Tibial artery (tissue), 4 donors: ENCODE data around the gene EPHA5.

Experiments
- DNase-seq, 2 donors: peaks; one replicate each; pipeline ENCODE4 v3.0.0-alpha.2; 2019
- H3K27ac ChIP-seq, 2 donors: fragments of 200-600 bp; sonication (generic) in 1 of 2; 1 replicate in 1 of 2; 2 replicates in 1 of 2; pipeline ENCODE4 v1.5.1; 2018 to 2019; ENCODE audit warnings: mild to moderate bottlenecking in 1 of 2
- H3K27me3 ChIP-seq, 2 donors: fragments of 200-600 bp; sonication (generic) in 1 of 2; one replicate each; pipeline versions ENCODE4 v1.5.1 to v1.6.0; 2016 to 2019
- H3K36me3 ChIP-seq, 3 donors: fragments of 200-600 bp; sonication (generic) in 2 of 3; one replicate each; pipeline ENCODE4 v1.5.1; 2016 to 2019; ENCODE audit warnings: mild to moderate bottlenecking in 2 of 3
- H3K4me1 ChIP-seq, 4 donors: fragments of 200-600 bp; sonication (generic) in 2 of 4; 1 replicate in 3 of 4; 2 replicates in 1 of 4; pipeline ENCODE4 v1.5.1; 2016 to 2019
- H3K4me3 ChIP-seq, 2 donors: fragments of 200-600 bp; sonication (generic) in 1 of 2; 1 replicate in 1 of 2; 2 replicates in 1 of 2; pipeline ENCODE4 v1.5.1; 2018 to 2019; ENCODE audit warnings: mild to moderate bottlenecking in 2 of 2
- H3K9me3 ChIP-seq, 3 donors: fragments of 200-600 bp; sonication (generic) in 1 of 3; one replicate each; pipeline ENCODE4 v1.5.1; 2016 to 2019
- intact Hi-C: fragments of 100-400 bp; cut with DNase I; formaldehyde crosslinking; loops from one replicate; pipeline ENCODE4 v1.15.0; 2023; ENCODE audit warnings: low total_unique reads
- TF ChIP-seq, protein P1 (sequence below), 2 experiments: fragments of 200-600 bp in 1 of 2; fragments of 450-650 bp in 1 of 2; IDR thresholded peaks; one replicate each; pipeline ENCODE4 v1.5.1; 2017 to 2019; ENCODE audit warnings: antibody characterized with exemption in 2 of 2, mild to moderate bottlenecking in 1 of 2, moderate library complexity in 1 of 2

The EPHA5 gene

DNA sequence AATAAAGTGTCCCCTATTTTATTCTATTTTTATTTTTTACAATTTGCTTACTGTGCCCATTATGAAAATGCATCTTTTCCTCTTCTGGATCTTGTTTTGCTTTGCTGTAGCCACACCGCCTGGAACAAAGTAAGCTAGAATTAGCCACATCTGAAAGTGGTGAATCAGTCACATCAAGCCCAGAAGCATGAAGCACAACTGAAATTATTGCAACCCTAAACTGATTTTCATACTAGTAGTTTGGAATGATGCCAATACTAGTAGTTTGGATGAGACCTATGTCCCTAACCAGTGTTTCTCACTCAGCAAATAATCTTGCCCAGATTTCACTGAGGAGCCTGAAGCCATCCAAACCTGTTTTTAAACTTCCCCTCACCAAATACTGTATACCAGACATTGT, 303.0 kb downstream of the EPHA5 start:
- intact Hi-C loops: no loop called here

DNA sequence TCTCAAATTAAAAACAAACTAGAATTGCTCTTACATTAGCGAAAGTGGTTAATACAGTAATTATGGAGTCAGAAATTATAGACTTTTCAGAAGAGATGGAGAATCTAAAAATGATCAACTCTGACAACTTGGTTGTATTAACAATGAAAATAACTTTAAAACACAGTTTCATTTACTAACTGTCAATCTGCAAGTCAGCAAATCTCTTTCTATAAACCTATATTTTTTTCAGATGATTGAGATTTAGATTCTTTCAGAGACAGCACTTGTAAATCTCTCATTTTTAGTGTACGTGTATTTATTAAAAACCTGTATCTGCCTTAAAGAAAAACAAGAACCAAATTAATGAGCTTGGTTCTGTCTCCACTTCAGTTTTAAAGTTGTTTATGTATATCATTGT, 311.4 kb downstream of the EPHA5 start:
- intact Hi-C loops: no loop called here
- TF ChIP-seq, protein P1, sequence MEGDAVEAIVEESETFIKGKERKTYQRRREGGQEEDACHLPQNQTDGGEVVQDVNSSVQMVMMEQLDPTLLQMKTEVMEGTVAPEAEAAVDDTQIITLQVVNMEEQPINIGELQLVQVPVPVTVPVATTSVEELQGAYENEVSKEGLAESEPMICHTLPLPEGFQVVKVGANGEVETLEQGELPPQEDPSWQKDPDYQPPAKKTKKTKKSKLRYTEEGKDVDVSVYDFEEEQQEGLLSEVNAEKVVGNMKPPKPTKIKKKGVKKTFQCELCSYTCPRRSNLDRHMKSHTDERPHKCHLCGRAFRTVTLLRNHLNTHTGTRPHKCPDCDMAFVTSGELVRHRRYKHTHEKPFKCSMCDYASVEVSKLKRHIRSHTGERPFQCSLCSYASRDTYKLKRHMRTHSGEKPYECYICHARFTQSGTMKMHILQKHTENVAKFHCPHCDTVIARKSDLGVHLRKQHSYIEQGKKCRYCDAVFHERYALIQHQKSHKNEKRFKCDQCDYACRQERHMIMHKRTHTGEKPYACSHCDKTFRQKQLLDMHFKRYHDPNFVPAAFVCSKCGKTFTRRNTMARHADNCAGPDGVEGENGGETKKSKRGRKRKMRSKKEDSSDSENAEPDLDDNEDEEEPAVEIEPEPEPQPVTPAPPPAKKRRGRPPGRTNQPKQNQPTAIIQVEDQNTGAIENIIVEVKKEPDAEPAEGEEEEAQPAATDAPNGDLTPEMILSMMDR (IDR thresholded peaks at IDR 0.05): no peak
- DNase-seq: no peak

More for the DNA sequence above, 303.0 kb downstream of the EPHA5 start:
- Histone ChIP-seq H3K9me3 (no peaks in the 10 kb centered on the region), H3K4me1 (no peaks in the 10 kb centered on the region), H3K4me3 (no peak overlapping the region), H3K36me3 (no peaks in the 10 kb centered on the region), H3K27me3 (no peaks in the 10 kb centered on the region), H3K27ac (no peak overlapping the region)
- no peak for DNase-seq
- TF ChIP-seq, protein P1 (IDR thresholded peaks at IDR 0.05): no peak

DNA sequence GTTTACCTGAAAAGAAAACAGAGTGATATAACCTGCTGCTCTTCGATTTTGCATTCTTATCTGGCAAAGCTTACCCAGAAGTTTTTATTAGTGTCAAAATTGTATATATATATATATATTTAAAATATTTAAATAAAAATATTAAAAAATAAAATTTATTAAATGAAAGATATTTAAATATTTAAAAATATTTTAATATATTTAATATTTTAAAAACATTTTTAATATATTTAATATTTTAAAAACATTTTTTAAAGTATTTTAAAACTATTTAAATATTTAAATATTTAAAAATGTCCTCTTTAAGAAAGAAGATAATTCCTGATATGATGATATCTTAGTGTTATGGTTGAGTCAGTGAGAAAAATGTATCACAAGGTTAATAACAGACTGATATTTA, 317.2 kb downstream of the EPHA5 start:
- H3K4me1 ChIP-seq: no peaks in the 10 kb centered on the region
- no peaks in the 10 kb centered on the region for H3K27me3 ChIP-seq
- no peak overlapping the region for H3K4me3 ChIP-seq
- intact Hi-C loops: no loop called here
- no peak overlapping the region for H3K27ac ChIP-seq
- DNase-seq: no peak
- no peaks in the 10 kb centered on the region for H3K36me3 ChIP-seq
- TF ChIP-seq, protein P1 (IDR thresholded peaks at IDR 0.05): no peak
- H3K9me3 ChIP-seq: no peaks in the 10 kb centered on the region

More for the DNA sequence above, 311.4 kb downstream of the EPHA5 start:
- no peaks in the 10 kb centered on the region for H3K27me3 ChIP-seq
- H3K27ac ChIP-seq: no peak overlapping the region
- H3K4me3 ChIP-seq: no peak overlapping the region
- no peaks in the 10 kb centered on the region for H3K36me3 ChIP-seq
- no peaks in the 10 kb centered on the region for H3K4me1 ChIP-seq
- no peaks in the 10 kb centered on the region for H3K9me3 ChIP-seq

DNA sequence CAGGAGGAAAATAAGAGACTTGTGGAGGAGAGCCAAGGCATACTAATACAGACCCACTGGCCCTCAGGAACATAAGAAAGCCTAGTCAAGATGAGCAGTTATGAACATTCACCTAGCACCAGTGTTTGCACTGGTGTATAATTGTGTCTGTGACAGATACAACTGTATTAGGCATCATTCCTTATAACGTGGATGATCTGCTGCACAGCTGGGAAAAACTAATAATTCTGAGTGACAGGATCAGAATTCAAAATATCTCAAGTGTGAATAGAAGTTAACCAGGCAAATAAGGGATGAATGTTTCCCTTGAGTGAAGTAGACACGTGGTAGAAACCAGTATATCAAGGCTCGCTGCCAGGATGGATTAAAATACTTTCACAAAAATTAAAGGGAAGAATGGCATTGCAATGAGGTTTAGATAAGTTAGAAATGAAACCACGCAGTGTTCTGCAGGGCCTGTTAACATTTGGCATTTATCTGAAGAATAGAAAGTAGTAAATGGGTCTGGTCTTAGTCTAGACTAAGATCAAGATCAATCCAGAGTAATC, 325.9 kb downstream of the EPHA5 start:
- DNase-seq: no peak

GRCh38 chr4:65343342-65343741, 326.9 kb downstream of the EPHA5 start:
- no peaks in the 10 kb centered on the region for H3K27me3 ChIP-seq
- no peak overlapping the region for H3K4me3 ChIP-seq
- intact Hi-C loops: no loop called here
- DNase-seq: no peak
- H3K36me3 ChIP-seq: no peaks in the 10 kb centered on the region
- H3K4me1 ChIP-seq: no peaks in the 10 kb centered on the region
- TF ChIP-seq, protein P1 (IDR thresholded peaks at IDR 0.05): no peak
- no peak overlapping the region for H3K27ac ChIP-seq
- H3K9me3 ChIP-seq: no peaks in the 10 kb centered on the region

More for the DNA sequence above, 325.9 kb downstream of the EPHA5 start:
- H3K9me3 ChIP-seq: no peaks in the 10 kb centered on the region
- no peaks in the 10 kb centered on the region for H3K36me3 ChIP-seq
- H3K4me3 ChIP-seq: no peak overlapping the region
- H3K27ac ChIP-seq: no peak overlapping the region
- no peaks in the 10 kb centered on the region for H3K27me3 ChIP-seq
- intact Hi-C loops: no loop called here
- no peaks in the 10 kb centered on the region for H3K4me1 ChIP-seq
- TF ChIP-seq, protein P1 (IDR thresholded peaks at IDR 0.05): no peak

DNA sequence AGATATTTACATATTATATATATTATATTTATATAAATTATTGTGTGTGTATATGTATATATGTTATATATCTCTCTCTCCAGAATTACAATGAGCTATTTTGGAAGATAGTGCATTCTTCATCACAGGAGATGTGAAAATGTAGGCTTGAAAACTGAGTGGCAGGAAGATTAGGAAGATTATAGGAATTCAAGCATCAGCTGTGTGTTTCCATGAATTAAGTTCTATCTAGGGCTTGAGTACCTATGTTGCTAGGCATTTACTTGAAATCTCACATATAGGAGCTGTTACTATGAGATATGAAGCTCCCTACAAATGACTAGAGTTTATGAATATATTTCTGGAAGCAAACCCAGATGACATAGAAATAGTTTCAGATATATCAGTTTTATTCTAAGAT, 328.7 kb downstream of the EPHA5 start:
- TF ChIP-seq, protein P1 (IDR thresholded peaks at IDR 0.05): no peak
- H3K36me3 ChIP-seq: no peaks in the 10 kb centered on the region
- no peak overlapping the region for H3K4me3 ChIP-seq
- intact Hi-C loops: no loop called here
- no peak for DNase-seq
- no peaks in the 10 kb centered on the region for H3K4me1 ChIP-seq
- H3K27me3 ChIP-seq: no peaks in the 10 kb centered on the region
- H3K27ac ChIP-seq: no peak overlapping the region
- H3K9me3 ChIP-seq: no peaks in the 10 kb centered on the region
